Measurements from ENCODE around the gene CYRIA.

CYRIA gene

GRCh38 chr2:16661936-16662839 lies 3.4 kb downstream of the CYRIA start:
- Histone ChIP-seq H3K9me3 (ENCODE audit: control insufficient read depth, low read length) (no peaks in the 10 kb centered on the region), H3K36me3 (ENCODE audit: control insufficient read depth, insufficient read depth, low read length) (no peaks in the 10 kb centered on the region), H2AFZ (no peak overlapping the region), H3K4me1 (peaks cover 3% of the 10 kb centered on the region), H3K4me3 (ENCODE audit: low read depth, low read length) (no peak overlapping the region), H3K9ac (no peak overlapping the region), H3K27me3 (ENCODE audit: control insufficient read depth, insufficient read depth, low read length) (no peaks in the 10 kb centered on the region), H3K79me2 (no peaks in the 10 kb centered on the region), H3K4me2 (ENCODE audit: low read length) (no peak overlapping the region), H3K27ac (no peak overlapping the region)
- no peak for TF ChIP-seq CTCF (IDR thresholded peaks at IDR 0.05)

- Histone ChIP-seq H3K4me2 (ENCODE audit: low read length) (no peak overlapping the region), H3K79me2 (no peaks in the 10 kb centered on the region), H3K4me3 (ENCODE audit: low read depth, low read length) (no peak overlapping the region), H3K27me3 (ENCODE audit: control insufficient read depth, insufficient read depth, low read length) (no peaks in the 10 kb centered on the region), H3K9me3 (ENCODE audit: control insufficient read depth, low read length) (no peaks in the 10 kb centered on the region), H2AFZ (no peak overlapping the region), H3K36me3 (ENCODE audit: control insufficient read depth, insufficient read depth, low read length) (no peaks in the 10 kb centered on the region), H3K9ac (no peak overlapping the region), H3K4me1 (peaks cover 3% of the 10 kb centered on the region), H3K27ac (no peak overlapping the region)
- TF ChIP-seq CTCF (IDR thresholded peaks at IDR 0.05), result no peak
Measured at GRCh38 chr2:16661526-16661925, 4.1 kb downstream of the CYRIA start.

GRCh38 chr2:16660556-16660955 lies 5.1 kb downstream of the CYRIA start:
- no peak overlapping the region for H3K4me2 ChIP-seq (ENCODE audit: low read length)
- TF ChIP-seq CTCF (IDR thresholded peaks at IDR 0.05), result no peak

GRCh38 chr2:16660114-16660513 lies 5.5 kb downstream of the CYRIA start:
- Histone ChIP-seq H3K27ac (no peak overlapping the region), H3K4me3 (ENCODE audit: low read depth, low read length) (no peak overlapping the region), H3K36me3 (ENCODE audit: control insufficient read depth, insufficient read depth, low read length) (no peaks in the 10 kb centered on the region), H3K9me3 (ENCODE audit: control insufficient read depth, low read length) (no peaks in the 10 kb centered on the region), H3K4me1 (no peaks in the 10 kb centered on the region), H3K9ac (no peak overlapping the region), H3K79me2 (no peaks in the 10 kb centered on the region), H3K4me2 (ENCODE audit: low read length) (no peak overlapping the region), H2AFZ (no peak overlapping the region), H3K27me3 (ENCODE audit: control insufficient read depth, insufficient read depth, low read length) (no peaks in the 10 kb centered on the region)
- no peak for TF ChIP-seq CTCF (IDR thresholded peaks at IDR 0.05)

More at GRCh38 chr2:16660556-16660955, 5.1 kb downstream of the CYRIA start:
- no peaks in the 10 kb centered on the region for H3K9me3 ChIP-seq (ENCODE audit: control insufficient read depth, low read length)
- no peaks in the 10 kb centered on the region for H3K36me3 ChIP-seq (ENCODE audit: control insufficient read depth, insufficient read depth, low read length)
- no peaks in the 10 kb centered on the region for H3K79me2 ChIP-seq
- no peak overlapping the region for H3K27ac ChIP-seq
- H3K9ac ChIP-seq, result no peak overlapping the region
- no peaks in the 10 kb centered on the region for H3K4me1 ChIP-seq
- H2AFZ ChIP-seq, result no peak overlapping the region
- H3K27me3 ChIP-seq (ENCODE audit: control insufficient read depth, insufficient read depth, low read length), result no peaks in the 10 kb centered on the region
- H3K4me3 ChIP-seq (ENCODE audit: low read depth, low read length), result no peak overlapping the region

Data from parathyroid adenoma (tissue), 2 donors.